NCI-H226 (cell line): ENCODE results near the gene PRR23E.
A peak's percentile ranks its signal among the peaks of the same experiment; 100 is the strongest.

Experiments
- DNase-seq: peaks from one replicate; pipeline ENCODE4 v3.0.0-alpha.2; 2015

PRR23E gene

DNA sequence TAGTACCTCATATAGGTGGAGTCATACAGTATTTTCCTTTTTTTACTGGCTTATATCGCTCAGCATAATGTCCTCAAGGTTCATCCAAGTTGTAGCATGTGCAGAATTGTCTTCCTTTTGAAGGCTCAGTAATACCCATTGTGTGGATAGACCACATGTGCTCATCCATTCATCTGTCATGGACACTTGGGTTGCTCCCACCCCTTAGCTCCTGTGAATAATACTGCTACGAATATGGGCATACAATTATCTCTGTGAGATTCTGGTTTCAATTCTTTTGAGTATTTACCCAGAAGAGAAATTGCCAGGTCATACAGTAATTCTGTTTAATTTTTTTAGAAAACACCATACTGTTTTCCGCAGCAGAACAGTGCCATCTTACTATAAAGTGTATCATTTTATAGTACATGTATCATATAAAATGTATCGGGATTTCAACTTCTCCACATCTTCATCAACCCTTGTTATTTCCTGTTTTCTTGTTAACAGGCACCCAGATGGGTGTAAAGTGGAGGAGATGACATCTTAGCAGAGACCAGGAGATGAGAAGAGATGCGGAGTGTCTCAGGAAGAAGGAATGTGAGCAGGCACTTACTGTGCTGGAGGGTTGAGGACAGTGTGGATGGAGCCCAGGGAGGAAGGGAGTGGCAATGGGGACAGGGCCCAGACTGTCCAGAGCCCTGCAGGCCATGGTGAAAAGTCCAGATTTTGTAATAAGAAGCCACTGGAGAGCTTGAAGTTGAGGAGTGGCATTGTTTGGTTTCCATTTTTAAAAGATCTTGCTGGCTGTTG, 27.0 kb upstream of the PRR23E start:
- no peak for DNase-seq

GRCh38 chr3:127166501-127167065, 26.3 kb upstream of the PRR23E start:
- DNase-seq: no peak

GRCh38 chr3:127167315-127168043, 25.5 kb upstream of the PRR23E start:
- DNase-seq: no peak

- DNase-seq: no peak
These were observed 24.7 kb upstream of the PRR23E start for GRCh38 chr3:127168271-127168670.

DNA sequence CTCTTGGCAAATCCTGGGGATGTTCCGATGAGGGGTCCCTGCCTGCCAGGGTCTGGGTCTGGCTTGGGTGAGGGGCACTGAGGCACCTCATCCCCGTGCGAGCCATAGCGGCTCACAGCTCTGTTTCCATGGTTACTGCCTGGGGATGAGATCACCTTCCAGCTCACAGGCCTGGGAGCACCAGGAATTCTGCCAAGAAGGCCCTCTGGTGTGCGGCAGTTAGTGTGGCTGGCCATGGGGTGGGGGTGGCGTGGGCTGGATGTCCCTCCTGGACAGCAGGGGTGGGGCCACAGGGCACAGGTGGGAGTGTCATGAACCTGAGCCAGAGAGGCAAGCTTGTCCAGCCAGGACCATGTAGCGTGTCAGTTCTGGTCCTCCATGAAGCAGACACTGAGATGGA, 22.1 kb upstream of the PRR23E start:
- peak; percentile 13 for DNase-seq

- no peak for DNase-seq
These were observed 21.6 kb upstream of the PRR23E start for GRCh38 chr3:127171320-127171719.

DNA sequence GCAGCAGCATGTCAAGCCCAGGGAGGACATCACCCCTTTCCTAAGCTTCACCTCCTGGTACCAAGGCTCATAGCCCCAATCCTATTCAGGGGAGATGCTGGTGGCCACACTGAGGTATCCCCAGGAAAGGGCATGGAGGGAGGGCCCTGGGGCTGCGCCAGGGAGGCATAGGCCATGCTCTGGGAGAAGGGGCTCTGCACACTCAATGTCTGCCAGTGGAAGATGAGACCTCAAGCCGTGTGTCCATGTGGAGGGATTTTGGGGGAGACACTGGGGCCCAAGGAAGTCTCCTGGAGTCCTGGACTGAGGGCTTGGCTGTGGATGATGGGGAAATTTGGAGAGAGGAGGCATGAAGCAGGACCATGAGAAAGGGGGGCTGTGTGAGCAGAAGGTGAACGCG, 21.2 kb upstream of the PRR23E start:
- no peak for DNase-seq

GRCh38 chr3:127172211-127172610, 20.7 kb upstream of the PRR23E start:
- DNase-seq: no peak

- no peak for DNase-seq
These were observed 20.0 kb upstream of the PRR23E start for GRCh38 chr3:127172781-127173515.

- no peak for DNase-seq
These were observed 19.3 kb upstream of the PRR23E start for GRCh38 chr3:127173516-127174166.

DNA sequence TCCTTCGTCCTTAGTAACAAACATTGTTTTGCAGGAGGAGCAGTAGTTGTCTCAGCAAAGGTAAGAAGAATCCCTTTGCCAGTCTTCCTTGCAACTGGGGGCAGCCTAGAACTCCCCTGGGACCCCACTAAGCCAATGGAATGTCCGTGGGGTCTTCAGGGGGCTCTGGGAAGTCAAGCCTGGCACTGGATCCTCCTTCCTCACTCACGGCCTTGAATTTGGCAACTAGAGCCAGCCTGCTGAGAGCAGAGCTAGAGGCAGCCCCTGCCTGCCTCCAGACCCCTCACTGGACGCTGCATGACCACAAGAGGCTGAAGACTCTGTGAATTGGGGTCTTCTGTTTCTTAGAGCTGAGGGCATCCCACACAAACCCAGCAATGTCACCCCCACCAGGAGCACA, 18.6 kb upstream of the PRR23E start:
- DNase-seq: no peak

- no peak for DNase-seq
These were observed 18.2 kb upstream of the PRR23E start for GRCh38 chr3:127174715-127175140.

GRCh38 chr3:127175272-127175671, 17.7 kb upstream of the PRR23E start:
- DNase-seq: no peak

DNA sequence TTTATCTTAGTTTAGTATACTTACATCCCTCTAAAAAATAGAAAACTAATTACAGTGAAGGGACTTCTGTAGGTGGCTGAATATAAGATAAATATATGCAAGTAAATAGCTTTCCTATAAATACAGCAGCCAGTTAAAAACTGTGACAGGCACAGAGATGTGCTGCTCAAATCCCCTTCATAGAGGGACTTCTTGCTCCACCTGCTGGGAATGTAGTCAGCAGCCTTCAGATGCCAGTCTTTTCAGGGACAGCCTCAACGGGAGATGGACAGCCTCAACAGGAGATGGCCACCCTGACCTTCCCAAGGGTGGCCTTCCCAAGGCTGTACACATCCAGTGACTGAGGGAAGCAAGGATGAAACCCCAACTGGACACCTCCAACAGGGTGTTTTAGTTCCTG, 15.7 kb upstream of the PRR23E start:
- DNase-seq: no peak

GRCh38 chr3:127180859-127181258, 12.1 kb upstream of the PRR23E start:
- no peak for DNase-seq

- no peak for DNase-seq
These were observed 10.5 kb upstream of the PRR23E start for GRCh38 chr3:127182431-127182830.

DNA sequence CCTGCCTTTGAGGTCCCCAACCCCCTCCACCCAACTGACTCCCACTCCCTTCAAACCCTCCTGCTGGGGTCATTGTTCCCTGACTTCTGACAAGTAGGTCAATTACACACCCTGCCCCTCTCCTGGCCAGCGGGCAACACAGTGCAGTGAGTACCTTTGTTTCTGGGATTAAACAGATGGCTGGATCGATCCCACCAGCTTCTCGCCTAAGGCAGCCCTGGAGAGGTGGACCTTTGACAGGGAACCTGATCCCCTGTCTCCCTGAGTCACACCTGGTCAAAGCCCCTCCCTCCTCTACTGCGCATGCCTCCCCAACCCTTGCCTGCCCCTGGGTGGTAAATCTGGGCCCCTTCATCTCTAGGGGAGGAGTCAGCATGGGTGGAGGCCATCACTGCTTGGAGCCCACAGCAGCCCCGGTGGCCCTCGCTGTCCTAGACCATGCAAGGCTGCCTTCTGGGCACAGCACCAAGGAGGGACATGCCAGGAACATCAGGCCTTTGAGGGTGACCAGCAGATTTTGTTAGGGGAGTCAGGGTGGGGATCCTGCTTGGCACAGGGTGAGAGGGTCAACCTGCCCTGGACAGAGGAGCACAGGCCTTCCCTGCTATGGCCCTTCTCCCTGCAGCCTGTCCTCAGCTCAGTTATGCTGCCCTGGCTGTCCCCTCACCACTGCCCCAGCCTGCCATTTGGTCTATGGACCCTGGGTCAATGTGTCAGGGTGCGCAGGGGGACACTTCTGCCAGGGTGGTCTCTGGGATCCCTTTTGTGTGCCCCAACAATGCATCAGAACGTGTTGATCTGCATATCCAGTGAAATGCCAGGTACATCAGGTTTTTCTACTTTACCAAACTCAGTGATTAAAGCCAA, 9.8 kb upstream of the PRR23E start:
- no peak for DNase-seq

DNA sequence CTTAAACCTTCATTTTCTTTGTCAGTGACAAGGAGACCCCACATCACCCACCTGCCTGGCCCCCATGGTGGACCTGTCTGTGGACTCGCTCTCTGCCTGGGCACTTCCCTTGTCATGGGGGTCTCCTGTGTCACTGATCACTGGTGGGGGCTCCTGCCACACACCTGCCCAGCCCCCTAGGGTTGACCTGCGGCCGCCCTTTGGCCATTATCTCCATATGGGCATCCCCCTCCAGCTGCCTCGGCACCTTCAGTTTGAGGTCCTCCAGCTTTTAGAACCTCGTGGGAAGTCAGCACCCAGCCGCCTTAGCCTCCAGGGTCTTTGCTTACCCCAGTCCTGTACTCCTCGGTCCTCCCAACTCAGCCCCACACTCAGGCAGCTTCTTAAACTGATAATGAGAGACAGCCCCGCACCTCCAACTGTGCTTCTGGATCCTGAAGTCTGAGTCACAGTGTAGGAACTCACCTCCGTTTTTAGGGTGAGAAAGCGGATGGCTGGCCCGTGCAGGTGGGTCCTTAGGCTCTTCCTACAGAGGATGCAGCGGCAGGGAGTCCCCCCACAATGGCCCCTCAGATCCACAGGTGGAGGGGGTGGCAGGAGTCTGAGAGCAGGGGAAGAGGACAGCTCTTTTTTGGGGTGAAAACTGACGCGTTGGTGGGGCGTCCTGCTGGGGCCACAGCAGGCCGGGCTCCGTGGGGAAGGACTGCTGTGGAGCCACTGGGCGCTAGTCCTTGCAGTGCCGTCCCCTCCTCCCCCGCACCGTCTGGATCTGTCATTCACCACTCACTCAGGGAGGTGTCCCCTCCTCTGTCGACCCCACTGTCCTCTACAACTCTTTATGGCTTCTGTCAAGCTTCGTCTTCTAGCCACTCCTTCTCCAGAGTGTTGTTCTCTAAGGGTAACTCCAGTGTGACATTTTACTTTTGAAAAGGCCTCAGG, 8.7 kb upstream of the PRR23E start:
- DNase-seq: no peak

- no peak for DNase-seq
These were observed 8.1 kb upstream of the PRR23E start for GRCh38 chr3:127184870-127185216.

DNA sequence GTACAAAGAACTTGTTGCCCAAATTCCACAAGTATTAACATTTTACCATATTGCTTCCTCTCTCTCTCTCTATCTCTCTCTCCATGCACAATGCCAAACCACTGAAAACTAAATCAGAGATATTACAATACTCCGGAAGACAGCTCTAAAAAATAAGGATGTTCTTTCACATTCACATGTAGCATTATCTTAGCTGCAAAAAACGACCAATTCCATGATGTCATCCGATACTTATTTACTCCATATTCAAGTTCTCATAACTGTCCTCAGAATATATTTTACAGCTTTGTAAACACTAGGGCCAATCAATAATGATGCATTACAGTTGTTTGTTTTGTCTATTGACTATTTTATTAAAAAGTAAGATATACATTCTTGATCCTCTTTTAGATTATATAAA, 7.7 kb upstream of the PRR23E start:
- no peak for DNase-seq
